ENCODE results near the gene GPX7.
"Not testable (repeated sequence)": the region's sequence is repeated elsewhere in the genome, so short reads cannot be mapped to it uniquely, and the experiment has no call there.

The GPX7 gene

GRCh38 chr1:52601991-52602855 is at the start of gene GPX7:
GPX7 (plus strand) TSS chr1:52602371; CDS start chr1:52602410, 39 bp downstream.
- DNase-seq (ENCODE audit: low read depth in 2 of 2): peak; percentile 12 to 47

- peak; percentile 49 to 63 for DNase-seq (ENCODE audit: low read depth in 2 of 2)
These were observed 49.4 kb upstream of the GPX7 start, which contains the start of gene TUT4 for GRCh38 chr1:52552505-52553361. TUT4 (minus strand) TSS chr1:52553092; CDS start chr1:52526280, 26,812 bp downstream.

DNA sequence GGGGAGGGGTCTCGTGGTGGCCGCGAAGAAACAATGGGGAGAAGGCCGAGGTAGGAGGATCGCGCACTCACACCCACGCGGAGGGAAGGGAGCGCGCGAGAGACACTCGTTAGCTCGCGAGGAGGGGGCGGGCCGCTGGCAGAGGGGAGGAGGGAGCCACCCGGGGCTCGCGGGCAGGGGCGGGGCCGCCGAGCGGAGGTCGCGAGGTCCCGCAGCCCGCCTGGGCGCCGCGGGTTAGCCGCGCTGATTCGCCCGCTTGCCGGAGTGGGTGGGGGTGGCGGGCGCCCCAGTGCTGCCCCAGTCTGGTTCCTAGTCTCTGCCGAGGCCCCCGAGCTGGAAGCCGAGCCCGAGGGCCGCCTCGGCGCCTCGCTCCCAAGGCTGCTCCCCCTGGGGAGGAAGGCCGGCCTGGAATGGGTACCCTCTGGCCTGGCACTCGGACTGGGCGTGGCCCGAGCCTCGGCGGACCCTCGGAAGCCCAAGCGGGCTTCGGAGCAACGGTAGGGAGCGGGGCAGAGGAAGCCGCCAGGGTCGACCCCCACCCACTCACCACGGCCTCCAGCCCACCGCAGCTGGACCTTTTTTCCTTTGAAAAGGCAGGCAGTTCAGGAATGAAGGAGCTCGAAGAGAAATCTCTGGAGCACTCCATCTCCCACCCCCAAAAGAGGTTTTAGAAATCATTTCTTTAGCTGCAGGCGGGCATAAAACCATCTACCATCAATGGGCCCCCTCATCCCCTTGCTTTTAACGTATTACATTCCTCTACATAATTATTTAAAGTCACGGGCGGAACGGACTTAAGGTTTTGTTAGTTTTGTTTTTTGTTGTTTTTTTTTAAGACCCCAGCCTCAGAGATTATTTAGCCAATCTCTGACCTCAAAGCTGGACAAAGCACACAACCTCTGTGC is 48.6 kb upstream of the GPX7 start:
- peak; percentile 83 to 93 for DNase-seq (ENCODE audit: low read depth in 2 of 2)

DNA sequence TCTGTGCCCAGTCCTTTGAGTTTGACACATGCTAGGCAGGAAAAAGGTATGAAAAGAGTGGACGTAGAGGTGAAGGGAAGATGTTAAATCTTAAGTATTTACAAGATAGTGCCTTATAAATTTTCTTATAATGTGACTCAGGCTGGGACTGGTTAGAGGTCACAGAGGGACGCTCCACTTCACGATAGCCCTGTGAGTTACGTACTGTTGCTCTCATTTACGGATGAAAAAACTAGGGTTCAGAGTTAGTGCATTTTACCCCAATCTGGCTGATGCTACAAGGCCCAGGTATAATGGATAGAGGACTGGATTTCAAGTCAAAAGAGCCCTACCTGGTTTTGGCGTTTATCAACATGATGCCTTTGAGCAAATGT is 47.9 kb upstream of the GPX7 start:
- no peak for DNase-seq (ENCODE audit: low read depth in 2 of 2)

GRCh38 chr1:52554756-52555155 is 47.4 kb upstream of the GPX7 start:
- no peak for DNase-seq (ENCODE audit: low read depth in 2 of 2)

DNA sequence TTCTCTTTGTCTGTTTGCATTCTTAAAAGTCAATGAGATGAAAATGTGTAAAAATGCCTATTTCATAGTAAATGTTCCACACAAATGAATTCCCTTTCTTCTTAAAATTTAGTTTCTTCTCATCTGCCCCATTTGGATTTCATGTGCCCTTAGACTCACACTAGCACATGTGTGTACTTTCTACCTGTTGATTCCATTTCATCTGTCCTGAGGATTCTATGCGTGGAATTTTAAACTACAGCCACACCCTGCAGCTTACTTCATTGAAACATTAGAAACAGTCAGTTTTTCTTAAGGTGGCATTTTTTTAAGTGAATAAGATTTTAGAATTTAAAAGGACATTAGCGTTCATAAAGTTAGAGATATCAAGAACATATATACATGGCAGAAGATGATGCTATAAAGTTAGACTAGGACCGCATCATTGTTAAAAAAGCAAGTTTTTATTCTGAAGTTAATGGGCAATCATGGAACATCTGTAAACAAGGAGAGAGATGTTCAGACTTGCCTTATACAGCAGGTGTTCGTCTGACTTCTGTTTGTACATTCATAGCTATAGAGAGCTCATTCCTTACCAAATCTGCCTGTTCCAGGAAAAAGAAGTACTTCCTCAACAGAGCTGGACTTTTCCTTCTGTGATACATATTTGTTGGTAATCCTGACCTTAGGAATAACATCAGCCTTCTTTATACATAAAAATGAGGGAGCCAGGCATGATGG is 45.4 kb upstream of the GPX7 start:
- DNase-seq (ENCODE audit: low read depth in 2 of 2): no peak

GRCh38 chr1:52558941-52559340 is 43.2 kb upstream of the GPX7 start:
- DNase-seq (ENCODE audit: low read depth in 2 of 2): no peak

GRCh38 chr1:52559875-52560274 is 42.3 kb upstream of the GPX7 start:
- DNase-seq (ENCODE audit: low read depth in 2 of 2): no peak

DNA sequence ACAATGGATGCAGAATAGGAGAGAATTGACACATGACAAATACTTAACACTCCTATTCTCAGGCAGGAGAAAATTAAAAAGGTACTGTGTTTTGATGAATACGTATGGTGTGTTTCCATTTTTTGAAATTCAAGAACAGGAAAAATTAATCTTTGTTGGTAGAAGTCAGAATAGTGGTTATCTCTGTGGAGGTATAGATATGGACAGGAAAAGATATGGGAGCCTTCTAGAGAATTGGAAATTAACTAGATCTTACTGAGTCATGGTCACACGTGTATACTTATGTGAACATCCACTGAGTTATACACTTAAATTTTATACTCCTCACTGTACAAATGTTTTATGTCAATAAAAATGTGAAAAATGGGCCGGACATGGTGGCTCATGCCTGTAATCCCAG is 39.4 kb upstream of the GPX7 start:
- no peak for DNase-seq (ENCODE audit: low read depth in 2 of 2)

DNA sequence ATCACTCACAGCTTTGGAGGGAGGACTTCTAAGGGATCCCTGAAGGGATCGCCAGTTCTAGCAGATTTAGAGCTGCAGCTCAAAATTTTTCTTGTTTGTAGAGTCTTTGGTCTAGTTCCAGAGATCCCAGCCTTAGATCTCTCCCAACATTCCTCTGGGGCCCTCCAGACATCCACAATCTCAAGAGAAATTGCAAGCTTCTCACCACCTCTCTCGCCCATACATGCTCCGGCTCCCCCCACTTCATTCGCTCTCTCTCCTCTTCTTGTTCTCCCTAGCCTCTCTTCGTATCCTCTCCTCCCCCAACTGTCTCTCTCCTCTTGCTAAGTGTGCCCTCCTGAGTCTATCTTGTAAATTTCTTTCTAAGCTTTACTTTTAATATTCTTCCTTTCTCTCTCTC is 34.2 kb upstream of the GPX7 start:
- no peak for DNase-seq (ENCODE audit: low read depth in 2 of 2)

GRCh38 chr1:52569449-52570210 is 32.5 kb upstream of the GPX7 start:
- DNase-seq (ENCODE audit: low read depth in 2 of 2): no peak

DNA sequence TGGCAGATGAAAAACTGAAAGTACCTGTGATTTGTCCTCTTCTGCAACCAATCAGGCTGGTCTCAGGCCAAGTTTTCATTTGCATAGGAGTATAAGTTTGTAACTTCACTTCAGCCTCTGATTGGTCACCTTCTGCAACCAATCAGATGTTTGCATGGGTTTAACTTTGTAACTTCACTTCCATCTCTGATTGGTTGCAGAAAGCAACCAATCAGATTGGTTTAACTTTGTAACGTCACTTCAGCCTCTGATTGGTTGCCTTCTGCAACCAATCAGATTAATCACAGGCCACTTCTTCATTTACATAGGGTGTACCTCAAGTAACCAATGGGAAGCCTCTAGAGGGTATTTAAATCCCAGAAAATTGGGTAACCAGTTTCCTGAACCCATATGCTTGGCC is 30.4 kb upstream of the GPX7 start:
- no peak for DNase-seq (ENCODE audit: low read depth in 2 of 2)

DNA sequence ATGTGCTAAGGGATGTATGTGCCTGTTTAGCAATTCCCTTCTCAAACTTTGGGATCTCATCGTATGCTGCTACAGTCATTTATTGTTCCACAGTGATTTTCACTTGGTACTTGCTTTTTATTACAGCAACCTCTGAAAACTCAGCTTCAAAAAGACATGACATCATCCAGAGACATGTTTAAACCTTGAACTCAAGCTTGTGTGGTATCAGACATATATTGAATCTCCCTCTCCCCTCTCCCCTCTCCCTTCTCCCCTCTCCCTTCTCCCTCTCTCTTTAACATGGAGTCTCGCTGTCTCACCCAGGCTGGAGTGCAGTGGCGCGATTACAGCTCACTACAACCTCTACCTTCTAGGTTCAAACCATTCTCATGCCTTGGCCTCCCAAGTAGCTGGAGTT is 29.8 kb upstream of the GPX7 start:
- no peak for DNase-seq (ENCODE audit: low read depth in 2 of 2)

DNA sequence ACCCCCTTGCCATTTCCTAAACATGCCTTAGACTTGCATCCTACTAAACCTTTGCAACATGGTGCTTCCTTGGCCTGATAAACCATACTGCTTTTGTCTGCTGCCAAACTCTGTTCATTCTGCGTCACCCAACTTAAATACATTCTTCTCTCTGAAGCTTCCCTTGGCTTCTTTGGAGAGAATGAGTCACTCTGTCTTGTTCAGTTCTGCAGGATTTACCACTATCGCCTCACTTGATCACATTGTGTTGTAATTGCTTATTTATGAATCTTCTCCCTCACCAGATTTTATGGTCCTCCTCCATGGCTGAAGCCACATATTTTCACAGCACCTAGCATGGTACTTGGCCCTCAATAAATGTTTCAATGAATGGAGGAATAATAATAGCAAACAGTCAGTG is 27.6 kb upstream of the GPX7 start:
- no peak for DNase-seq (ENCODE audit: low read depth in 2 of 2)

DNA sequence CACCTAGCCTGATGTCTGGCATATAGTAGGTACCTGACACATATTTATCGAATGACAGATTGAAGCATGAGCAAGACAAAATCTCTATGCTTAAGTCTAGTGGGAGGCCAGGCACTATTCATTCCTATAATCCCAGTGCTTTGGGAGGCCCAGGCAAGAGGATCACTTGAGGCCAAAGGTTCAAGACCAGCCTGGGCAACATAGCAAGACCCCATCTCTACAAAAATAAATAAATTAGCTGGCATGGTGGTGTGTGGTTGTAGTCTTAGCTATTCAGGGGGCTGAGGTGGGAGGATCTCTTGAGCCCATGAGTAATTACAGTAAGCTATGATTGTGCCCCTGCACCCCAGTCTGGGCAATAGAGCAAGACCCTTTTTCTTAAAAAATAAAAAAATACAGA is 26.1 kb upstream of the GPX7 start:
- no peak for DNase-seq (ENCODE audit: low read depth in 2 of 2)

DNA sequence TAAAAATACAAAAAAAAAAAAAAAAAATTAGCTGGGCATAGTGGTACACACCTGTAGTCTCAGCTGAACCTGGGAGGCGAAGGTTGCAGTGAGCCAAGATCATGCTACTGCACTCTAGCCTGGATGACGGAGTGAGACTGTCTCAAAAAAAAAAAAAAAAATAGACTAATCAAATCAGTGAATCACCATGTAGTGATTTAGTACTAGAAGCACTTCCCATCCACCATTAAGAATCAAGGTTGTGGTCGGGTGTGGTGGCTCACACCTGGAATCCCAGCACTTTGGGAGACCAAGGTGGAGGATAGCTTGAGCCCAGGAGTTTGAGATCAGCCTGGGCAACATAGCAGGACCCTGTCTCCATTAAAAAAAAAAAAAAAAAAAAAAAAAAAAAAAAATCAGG is 24.1 kb upstream of the GPX7 start:
- DNase-seq (ENCODE audit: low read depth in 2 of 2): not testable (repeated sequence)

- no peak for DNase-seq (ENCODE audit: low read depth in 2 of 2)
These were observed 22.8 kb upstream of the GPX7 start for GRCh38 chr1:52579415-52579814.

DNA sequence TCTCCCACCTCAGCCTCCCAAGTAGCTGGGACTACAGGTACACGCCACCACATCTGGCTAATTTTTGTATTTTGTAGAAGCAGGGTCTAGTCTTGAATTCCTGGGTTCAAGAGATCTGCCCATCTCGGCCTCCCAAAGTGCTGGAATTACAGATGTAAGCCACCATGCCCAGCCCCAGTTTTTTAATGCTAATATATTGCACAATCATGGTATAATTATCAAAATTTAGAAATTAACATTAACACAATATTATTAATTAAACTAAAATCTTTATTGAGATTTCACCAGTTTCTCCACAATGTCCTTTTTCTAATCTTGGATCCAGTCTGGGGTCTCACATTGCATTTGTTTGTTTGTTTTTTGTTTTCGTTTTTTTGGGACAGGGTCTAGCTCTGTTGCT is 21.9 kb upstream of the GPX7 start:
- DNase-seq (ENCODE audit: low read depth in 2 of 2): no peak

GRCh38 chr1:52582116-52582696 is 20.0 kb upstream of the GPX7 start:
- DNase-seq (ENCODE audit: low read depth in 2 of 2): no peak

DNA sequence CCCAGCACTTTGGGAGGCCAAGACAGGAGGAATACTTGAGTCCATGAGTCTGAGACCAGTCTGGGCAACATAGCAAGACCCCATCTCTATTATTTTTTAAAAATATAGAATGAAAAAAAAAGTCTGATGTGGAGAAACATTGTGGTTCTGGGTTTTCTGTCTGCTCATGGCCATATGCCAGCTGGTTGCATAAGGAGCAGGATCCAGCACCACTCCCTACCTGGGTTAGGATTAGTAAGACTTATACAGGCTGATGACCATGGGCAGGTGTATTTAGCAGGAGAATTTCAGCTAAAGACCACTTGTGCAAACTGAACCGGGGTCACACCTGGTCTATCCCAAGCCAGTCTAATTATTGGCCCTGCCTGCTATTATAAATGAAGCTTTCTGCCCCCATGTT is 16.7 kb upstream of the GPX7 start:
- DNase-seq (ENCODE audit: low read depth in 2 of 2): no peak

Measured in stimulated activated CD8-positive, alpha-beta memory T cell treated with anti-CD3 and anti-CD28 coated beads, Interleukin-7, amount 100 ng/mL, for 4 hours (primary cell).